Measurements from ENCODE around the gene MAST4.

MAST4 gene

DNA sequence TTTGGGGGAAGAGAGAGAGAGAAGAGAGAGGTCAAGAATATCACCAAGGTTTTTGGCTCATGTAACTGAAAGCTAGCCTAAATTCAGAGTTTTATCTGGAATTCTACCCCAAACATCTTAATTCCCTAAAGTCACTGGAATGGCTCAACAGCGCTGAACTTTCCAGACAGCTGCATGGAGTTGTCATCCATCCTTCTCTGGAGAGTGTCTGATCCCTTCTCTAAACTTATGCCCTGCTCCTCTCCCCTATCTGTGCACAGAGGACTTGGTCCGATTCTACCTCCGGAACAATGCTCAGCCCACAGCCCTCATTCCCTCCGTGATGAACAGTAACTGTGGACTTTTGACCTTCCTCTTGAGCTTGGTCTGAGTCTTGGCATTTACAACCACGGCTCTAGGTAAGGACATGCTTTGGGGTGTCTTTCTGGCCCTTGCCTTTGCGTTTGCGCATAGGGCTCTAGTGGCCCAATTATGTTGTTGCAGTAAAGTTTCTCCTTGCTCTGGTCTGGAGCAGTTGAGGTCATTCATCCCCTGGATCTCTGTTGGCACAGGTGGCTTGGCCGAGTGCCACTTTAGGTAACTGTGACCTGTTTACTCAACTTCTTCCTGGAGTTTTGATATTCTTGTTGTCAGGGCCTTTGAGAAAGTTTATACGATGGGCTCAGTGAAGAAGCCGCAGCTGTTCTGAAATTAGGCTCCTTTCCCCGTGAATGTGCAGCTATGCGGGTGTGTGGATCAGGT, 618.7 kb downstream of the MAST4 start:
- DNase-seq (ENCODE audit: low read depth) = no peak

DNA sequence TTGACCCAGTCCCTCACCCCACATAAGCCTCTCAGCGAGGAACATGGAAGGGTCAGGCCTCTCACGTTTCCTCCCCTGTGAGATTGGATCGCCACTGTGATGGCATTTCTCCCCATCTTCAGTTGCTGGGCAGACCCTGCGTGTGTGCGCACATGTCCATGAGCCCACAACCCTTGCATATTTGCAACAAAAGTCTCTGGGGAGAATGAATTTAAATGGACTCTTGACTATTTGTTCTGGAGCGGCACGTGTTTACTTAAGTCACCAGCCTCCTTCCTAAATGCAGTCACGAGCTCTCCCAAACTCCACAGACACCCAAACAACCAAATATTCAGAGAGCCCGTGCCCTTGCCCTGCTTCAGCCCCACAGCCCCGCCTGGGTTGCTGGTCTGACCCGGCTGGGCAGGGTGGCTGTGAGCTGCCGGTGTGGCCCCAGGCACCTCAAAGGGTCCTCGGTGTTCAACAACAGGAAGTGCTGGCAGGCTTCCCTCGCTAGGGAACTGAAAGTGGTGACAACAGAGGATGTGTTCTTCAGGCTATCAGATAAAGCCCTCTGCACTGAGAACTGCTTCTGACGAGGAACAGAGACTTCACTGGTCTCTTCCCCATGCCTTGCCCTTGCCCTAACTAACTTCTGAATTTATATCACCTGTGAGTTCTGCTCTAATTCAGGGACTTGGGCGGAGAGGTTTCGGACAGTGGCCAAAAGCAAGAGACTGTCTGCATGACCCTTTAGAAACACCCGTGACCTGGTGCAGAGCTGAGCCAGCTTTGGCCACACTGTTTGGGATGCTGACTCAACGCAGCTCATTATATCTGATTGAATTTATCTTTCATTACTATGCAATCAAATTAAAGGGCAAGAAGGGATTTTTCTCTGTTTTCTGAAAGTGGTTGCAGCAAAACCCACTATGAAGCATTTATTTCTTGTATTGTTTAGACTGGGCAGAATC, 619.6 kb downstream of the MAST4 start:
- peak; percentile 49 for DNase-seq (ENCODE audit: low read depth)

DNA sequence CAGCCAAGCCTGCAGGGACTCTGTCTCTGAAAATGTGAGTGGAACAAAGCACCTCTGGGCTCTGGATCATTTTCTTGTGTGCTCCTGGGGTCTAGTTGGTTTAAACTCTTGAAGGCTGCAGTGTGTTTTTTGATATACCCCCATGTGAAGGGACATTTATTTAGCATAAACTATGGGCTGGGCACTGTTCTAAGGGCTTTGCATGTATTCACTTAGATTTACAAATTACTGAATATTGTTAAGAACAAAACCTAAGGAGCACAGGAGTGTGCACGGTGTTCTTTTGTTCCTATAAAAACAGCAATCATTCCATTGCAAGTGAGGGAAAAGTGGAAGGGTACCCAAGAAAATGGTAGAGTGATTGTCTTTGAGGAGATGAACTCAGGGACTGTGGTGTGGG, 620.4 kb downstream of the MAST4 start:
- no peak for DNase-seq (ENCODE audit: low read depth)
